GM21423 (cell line): ENCODE measurements around the gene TMEM132D.

Experiments used
- ATAC-seq: cut with Tn5 transposase; IDR thresholded peaks from one replicate; pipeline ENCODE4 v1.9.1; 2021; ENCODE audit warnings: mild to moderate bottlenecking, moderate library complexity; ENCODE audit not compliant: unreplicated experiment

Gene TMEM132D

DNA sequence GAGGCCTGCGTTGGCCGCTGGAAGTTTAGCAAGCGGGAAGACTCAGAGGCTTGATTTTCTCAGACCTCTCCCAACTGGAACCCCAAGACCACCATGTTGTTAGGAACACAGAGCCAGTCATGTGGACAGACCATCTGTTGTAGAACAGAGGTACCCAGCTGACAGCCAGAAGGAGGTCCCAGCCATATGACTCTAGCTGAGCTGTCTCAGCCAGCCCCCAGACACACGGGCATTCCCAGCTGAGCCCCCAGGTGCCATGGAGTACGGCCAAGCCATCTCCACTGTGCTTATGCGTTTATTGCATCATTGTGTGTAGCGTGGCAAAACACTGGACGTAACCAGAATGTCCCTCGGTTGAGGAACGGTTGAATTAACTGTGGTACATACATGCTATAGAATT is 421.9 kb downstream of the TMEM132D start:
- ATAC-seq = no peak

- ATAC-seq = no peak
Observed at GRCh38 chr12:129470196-129470595, 433.6 kb downstream of the TMEM132D start.

- ATAC-seq = no peak
Observed at GRCh38 chr12:129467726-129468125, 436.1 kb downstream of the TMEM132D start.

GRCh38 chr12:129467289-129467688 is 436.5 kb downstream of the TMEM132D start:
- ATAC-seq = no peak

GRCh38 chr12:129466499-129466898 is 437.3 kb downstream of the TMEM132D start:
- no peak for ATAC-seq

DNA sequence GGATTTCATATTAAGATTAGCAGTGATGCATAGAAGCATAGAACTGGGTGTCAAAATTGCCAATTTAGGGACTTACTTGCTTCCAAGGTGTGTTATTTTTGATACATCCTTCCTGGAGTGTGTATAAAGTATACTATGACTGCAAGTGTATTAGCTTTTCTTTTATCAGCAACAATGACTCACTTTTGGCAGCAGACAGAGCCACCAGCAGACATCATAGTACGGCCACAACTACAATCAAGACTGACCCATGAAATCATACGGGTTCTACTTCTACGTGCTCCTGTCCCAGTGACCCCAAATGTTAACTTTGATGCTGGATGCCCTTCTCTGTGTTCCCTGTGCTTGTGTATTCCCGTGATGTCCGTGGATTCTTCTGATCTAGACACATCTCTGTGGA is 443.9 kb downstream of the TMEM132D start:
- ATAC-seq = no peak

DNA sequence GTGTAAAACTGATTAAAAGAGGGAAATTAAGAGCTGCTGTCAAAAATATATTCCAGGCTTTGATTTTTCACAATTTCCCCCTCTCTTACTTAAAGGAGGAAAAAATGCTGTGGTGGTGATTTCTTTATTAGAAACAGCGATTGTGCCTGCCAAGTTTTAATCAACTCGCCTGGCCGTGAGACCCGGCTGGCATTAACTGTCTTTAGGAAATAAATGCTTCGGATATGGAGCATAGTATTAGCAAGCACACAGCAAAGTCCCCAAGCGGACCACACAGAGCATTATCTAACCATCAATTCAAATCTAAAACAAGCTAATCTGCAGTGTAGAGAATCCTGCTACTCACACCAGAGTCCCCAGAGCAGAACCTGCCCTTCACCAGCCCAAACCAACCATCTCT is 457.1 kb downstream of the TMEM132D start:
- ATAC-seq = no peak

DNA sequence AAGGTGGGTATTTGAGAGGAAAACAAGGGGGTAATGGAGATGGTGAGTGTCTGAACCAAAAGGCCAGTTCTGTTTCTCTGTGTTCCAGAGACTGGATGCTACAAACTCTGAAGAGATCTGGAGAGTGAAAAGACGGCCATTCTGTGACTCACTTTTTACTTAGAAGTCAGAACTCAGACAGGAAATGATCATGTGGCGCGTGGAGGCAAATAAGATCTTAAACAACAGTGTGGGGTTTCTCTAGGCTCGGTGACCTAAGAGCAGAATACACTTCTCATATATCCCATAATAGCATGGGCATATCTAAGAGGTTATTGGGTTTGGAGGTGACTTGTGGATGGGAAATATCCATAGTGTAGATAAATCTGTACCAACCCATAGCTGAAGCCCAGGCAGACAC is 463.5 kb downstream of the TMEM132D start:
- ATAC-seq = no peak

DNA sequence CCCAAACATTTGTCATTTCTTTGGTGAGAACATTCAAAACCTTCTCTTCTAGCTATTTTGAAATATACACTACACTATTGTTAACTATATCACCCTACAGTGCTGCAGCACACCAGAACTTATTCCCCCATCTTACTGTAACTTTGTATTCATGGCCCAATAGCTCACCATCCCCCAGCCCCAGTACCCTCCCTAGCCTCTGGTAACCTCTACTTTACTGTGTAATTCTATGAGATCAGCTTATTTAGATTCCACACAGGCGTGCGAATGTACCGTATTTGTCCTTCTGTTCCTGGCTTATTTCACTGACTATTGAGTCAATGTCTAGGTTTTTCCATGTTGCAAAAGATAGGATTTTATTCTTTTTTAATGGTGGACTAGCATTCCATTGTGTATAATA is 469.0 kb downstream of the TMEM132D start:
- ATAC-seq = no peak

- no peak for ATAC-seq
Observed at GRCh38 chr12:129428240-129428936, 475.4 kb downstream of the TMEM132D start.

GRCh38 chr12:129423041-129423580 is 480.7 kb downstream of the TMEM132D start:
- no peak for ATAC-seq

- ATAC-seq = no peak
Observed at GRCh38 chr12:129413295-129413694, 490.5 kb downstream of the TMEM132D start.

DNA sequence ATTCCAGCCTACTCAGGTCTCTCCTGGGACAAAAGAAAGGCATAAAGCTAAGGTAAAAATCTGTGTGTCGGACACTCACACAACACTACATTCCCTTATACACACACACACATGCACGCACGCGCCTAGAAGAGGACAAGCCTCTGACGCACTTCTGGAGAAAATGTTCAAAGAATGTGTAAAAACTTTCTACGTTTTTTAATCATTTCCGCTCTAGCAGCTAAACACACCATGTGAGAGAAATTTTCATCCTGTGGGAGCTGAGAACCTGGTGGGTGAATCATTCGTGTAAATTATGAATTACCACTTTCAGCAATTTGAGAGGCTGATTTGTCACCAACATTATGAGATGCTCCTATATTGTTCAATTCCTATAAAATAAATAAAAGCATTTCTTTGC is 494.5 kb downstream of the TMEM132D start:
- no peak for ATAC-seq

DNA sequence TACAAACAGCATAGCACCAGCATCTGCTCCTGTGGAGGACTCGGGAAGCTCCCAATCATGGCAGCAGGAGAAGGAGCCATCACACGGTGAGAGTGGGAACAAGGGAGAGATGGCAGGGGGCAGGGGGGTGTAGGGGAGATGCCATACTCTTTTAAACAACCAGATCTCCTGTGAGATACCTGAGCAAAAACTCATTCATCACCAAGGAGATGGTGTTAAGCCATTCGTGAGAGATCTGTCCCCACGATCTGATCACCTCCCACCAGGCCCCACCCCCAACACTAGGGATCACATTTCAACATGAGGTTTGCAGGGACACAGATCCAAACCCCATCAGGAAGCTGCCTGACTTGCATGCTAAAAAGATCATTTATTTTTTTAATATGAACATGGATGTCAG is 499.3 kb downstream of the TMEM132D start:
- no peak for ATAC-seq

- ATAC-seq = no peak
Observed at GRCh38 chr12:129401572-129401971, 502.3 kb downstream of the TMEM132D start.

DNA sequence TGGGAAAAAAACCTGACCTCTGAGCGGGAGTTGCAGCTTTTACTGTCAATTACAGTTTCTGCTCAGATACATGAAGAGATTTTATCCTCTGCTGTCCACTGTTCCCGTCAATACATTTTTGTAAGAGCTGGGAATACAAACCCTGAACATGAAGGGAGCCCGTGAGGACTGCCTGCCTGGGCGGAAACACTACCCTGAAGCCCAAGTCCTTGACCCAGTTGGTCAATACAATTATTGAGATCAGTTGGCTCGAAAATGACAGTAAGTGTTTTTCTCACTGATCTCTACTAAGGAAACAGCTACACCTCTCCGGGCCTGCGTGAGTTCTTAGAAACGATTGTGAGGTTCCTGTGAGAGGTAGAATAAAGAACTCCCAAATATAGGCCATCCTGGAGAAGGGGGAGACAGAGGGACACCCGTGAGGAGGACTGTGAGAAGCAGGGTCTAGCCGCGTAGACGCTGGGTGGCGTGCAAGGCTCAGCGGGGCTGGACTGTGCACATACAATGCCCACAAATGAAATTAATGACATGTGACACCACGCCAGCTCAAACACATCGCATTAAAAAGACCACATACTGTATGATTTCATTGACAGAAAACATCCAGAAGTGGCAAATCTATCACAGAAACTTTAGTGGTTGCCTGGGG is 509.5 kb downstream of the TMEM132D start:
- no peak for ATAC-seq

GRCh38 chr12:129393357-129393937 is 510.4 kb downstream of the TMEM132D start:
- ATAC-seq = no peak

DNA sequence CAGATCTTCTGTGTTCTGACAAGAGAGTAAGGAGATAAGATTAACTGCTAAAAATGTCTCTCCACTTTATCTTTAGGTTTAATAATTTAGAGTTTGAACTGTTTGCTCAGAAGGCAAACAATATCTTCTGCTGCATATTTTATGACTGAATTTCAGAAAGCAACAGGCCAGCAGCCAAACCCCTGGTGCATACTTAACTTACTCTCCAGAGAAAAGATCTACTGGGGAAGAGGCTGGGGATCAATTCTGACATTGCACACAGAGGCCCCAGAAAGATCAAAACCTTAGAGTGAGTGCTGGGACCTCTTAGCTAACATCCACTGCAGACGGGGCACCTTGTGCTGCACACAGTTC is 518.2 kb downstream of the TMEM132D start:
- no peak for ATAC-seq

DNA sequence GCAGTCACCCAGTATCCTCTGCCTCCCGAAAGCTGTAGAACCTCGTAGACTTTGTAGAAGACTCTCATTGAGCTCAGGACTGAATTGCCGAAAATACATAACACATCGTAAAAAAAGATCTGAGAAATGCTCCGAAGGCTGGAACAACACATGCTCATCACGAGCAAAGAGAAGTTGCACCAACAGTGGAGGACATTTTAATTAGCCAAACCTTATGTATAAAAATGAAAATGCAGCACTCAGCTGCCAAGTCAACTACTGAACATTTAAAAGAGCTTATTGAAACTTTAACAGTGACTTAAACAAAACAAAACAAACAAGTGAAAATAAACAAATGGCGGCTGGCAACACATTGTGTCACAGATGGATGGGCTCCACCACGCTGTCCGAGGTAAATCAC is 519.9 kb downstream of the TMEM132D start:
- no peak for ATAC-seq

GRCh38 chr12:129381715-129382114 is 522.1 kb downstream of the TMEM132D start:
- ATAC-seq = no peak

- no peak for ATAC-seq
Observed at GRCh38 chr12:129379076-129379804, 524.6 kb downstream of the TMEM132D start.

DNA sequence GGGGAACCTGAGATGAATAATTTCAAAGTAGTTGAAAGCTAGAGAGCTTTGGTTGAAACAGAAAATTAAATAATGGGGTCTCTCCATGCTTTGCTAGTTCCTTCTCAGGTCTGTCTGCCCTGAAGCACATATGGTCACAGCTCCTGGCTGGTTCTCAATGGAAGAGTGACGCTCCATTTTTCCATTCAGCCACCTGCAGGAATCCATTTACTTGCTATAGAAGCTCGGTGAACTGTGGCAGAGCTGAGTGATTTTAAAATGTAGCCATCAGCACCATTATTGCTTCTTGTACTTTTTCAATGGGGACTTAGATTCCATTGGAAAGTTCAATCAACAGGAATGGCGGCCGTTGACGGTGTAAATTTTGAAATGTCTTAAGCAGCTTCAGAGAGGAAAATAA is 525.3 kb downstream of the TMEM132D start:
- no peak for ATAC-seq
